Activated CD8-positive, alpha-beta memory T cell treated with anti-CD3 and anti-CD28 coated beads for 48 hours (primary cell): Measurements from ENCODE around the gene ZCCHC7.
"Not testable (repeated sequence)": the region's sequence is repeated elsewhere in the genome, so short reads cannot be mapped to it uniquely, and the experiment has no call there.

Source experiments
- DNase-seq, 3 experiments: peaks; one replicate each; pipeline ENCODE4 v3.0.0-alpha.2; 2020; ENCODE audit warnings: low read depth in 2 of 3, low spot score in 2 of 3

Gene ZCCHC7

GRCh38 chr9:37167456-37168047 lies 47.2 kb downstream of the ZCCHC7 start:
- no peak for DNase-seq

DNA sequence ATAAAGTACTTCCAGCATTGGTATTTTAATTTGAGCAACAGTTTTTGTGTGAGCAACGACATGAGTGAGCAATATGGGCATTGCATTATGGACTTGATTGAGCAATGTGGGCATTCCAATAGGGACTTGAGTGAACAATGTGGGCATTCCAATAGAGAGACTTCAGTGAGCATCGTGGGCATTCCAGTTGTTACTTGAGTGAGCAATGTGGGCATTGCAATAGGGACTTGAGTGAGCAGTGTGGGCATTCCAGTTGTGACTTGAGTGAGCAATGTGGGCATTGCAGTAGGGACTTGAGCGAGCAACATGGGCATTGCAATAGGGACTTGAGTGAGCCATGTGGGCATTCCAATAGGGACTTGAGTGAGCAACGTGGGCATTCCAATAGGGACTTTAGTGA lies 52.2 kb downstream of the ZCCHC7 start:
- no peak for DNase-seq

DNA sequence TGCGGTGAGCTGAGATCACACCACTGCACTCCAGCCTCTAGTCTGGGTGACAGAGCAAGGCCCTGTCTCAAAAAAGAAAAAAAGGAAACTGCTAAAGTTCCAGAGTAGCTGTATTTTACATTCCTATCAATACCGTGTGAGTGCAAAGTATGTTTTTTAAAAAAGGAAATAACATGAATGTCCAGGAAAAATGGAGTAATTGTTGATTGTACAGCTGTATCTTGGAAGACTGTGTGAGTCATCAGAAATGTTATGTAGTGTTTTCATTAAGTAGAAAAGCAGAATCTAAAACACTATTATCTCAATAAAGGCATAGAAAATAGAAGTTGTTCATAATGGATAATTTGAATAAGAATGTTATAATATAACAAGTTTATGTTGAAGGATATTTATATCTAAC lies 53.9 kb downstream of the ZCCHC7 start:
- no peak for DNase-seq

- DNase-seq: no peak
Measured at GRCh38 chr9:37178742-37179141, 58.4 kb downstream of the ZCCHC7 start.

GRCh38 chr9:37179576-37179975 lies 59.2 kb downstream of the ZCCHC7 start:
- DNase-seq: no peak

DNA sequence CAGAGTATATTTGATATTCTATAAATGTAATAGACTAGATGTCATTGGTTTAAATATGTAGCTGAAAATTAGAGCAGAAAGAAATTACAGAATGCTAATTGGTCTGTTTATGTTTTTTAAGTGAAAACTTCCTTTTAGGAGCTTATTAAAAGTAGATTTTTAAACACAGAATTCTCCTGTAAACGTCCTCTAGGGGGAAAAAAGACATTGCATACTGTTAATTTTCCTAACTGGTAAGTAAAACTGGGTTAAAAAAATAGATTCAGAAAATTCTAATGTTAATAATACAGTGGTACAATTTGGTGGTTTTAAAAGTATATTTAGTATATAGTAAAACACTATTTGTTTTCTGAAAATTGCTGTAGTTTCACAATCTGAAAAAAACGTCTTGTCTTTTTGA lies 59.8 kb downstream of the ZCCHC7 start:
- no peak for DNase-seq

- DNase-seq: no peak
Measured at GRCh38 chr9:37182718-37183117, 62.3 kb downstream of the ZCCHC7 start.

GRCh38 chr9:37184905-37185867 lies 64.8 kb downstream of the ZCCHC7 start:
- DNase-seq: no peak

GRCh38 chr9:37187292-37187691 lies 66.9 kb downstream of the ZCCHC7 start:
- no peak for DNase-seq

GRCh38 chr9:37187713-37188439 lies 67.5 kb downstream of the ZCCHC7 start:
- DNase-seq: no peak

DNA sequence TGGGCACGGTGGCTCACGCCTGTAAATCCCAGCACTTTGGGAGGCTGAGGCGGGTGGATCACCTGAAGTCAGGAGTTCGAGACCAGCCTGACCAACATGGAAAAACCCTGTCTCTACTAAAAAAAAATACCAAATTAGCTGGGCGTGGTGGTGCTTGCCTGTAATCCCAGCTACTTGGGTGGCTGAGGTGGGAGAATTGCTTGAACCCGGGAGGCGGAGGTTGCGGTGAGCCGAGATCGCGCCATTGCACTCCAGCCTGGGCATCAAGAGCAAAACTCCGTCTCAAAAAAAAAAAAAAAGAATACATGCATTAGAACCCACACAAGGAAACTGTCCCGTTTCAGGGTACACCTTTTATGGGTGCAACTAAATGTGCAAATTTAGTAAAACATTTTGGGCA lies 70.4 kb downstream of the ZCCHC7 start:
- not testable (repeated sequence) for DNase-seq

DNA sequence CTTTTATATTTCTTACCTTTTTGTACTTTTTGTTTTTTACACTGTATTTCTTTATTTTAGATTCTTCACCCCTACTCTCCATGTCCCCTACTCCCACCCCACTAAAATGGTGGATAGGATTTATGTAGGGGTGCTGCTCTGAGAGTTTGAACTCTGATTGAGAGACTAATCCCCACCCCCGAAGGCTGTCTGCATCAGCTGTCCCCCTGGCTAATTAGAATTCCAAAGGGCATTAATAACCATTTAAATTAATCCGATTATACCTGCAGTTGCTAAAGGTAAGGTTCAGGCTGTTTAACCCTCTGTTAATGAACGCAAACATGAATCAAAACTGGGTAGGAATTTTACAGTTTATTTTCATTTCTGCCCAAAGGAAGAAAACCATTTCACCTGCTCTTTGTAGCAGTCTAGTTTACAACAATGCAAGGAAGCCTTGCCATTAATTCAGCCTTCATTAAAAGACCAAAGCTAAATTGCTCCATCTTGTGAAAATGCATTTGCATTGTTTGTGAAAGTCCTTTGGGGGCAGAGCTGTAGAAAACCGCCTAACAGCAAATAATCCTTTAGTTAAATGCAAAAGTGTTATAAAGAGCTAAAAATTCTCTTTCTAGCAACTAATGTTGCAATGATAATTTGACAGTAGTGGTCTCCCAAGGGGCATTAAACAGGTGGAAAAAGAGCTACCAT lies 71.2 kb downstream of the ZCCHC7 start:
- DNase-seq: no peak

DNA sequence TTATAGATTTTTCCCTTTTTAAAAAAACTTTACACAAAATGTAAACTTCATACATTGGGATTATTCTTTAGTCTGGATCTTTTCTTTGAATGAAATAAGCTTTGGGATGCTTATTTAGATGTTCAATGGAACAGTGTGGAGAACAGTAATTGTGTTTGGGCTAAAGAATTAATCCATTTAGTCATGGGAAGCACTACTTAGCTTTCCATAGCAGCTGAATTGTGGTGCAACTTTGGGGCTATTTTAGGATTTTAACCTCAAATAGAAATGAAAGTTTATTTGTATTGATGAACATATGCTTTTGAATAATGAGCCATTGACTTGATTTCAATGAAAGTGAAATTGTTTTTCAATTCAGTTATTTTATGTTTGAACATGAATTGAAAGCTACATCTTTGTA lies 72.4 kb downstream of the ZCCHC7 start:
- DNase-seq: no peak

DNA sequence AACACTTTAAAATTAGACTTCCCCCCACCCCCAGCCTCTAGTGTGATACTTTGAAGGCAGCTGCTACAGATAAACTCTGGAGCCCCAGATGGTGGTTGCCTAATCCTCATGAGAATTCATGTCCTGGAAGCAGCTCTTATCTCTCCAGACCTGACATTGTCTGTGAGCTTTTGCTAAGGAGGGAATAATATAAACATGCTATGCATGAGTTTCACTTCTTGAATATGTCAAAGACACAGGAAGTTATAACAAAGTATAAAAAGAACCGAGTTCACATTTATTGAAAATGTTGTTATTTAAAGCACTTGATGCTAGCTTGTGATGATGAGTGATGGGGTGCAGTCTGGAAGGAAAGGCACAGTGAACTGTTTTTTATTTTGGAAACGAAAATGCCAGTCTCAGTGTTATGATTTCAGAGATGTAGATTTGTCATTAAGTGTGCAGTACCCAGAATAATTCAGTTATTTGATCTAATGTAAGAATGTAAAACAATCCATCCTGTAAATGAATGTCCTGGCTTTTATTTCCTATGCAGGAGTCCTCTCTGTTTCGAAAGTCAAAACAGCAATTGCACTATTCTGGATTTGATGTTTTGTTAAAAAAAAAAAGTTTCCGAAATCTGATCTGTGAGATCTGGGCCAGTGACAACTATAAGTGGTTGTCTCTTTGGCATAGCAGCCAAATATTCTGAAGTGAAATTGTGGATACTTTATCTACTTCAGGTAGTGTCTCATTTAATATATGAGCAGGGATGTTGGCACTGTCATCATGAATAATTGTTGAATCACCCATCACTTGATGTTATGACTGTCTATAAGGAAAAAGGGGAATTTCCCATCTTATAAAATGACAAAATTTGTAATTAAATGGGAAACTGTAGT lies 77.0 kb downstream of the ZCCHC7 start:
- DNase-seq: no peak

GRCh38 chr9:37198039-37198729 lies 77.8 kb downstream of the ZCCHC7 start:
- DNase-seq: no peak

- no peak for DNase-seq
Measured at GRCh38 chr9:37198831-37199230, 78.5 kb downstream of the ZCCHC7 start.

- no peak for DNase-seq
Measured at GRCh38 chr9:37200433-37201005, 80.1 kb downstream of the ZCCHC7 start.

DNA sequence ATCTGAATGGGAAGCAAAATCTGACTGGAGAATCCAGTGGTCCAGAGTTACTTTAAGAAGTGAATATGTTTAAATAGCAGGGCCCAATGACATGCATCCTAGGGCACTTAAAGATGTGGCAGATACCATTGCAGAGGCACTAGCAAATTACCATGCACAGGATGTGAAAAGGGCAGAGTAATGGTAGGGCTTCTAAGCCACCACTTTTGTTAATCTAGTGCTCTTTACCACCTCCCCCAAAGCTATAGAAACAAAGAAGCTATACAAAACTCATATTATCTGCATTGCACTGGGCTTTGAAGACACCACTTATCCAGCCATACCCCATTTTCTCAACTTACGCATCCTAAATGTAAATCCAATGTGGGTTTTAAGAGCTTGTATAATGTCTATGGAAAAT lies 81.2 kb downstream of the ZCCHC7 start:
- DNase-seq: no peak

GRCh38 chr9:37202091-37202490 lies 81.7 kb downstream of the ZCCHC7 start:
- DNase-seq: no peak
